Measurements from ENCODE around the gene EEF1G. TPM values are rescaled to one million over a fixed set of nuclear protein-coding genes. Genes with fewer than 3 reads are reported as not detected.
"Not testable (repeated sequence)": the region's sequence is repeated elsewhere in the genome, so short reads cannot be mapped to it uniquely, and the experiment has no call there.

EEF1G gene, protein sequence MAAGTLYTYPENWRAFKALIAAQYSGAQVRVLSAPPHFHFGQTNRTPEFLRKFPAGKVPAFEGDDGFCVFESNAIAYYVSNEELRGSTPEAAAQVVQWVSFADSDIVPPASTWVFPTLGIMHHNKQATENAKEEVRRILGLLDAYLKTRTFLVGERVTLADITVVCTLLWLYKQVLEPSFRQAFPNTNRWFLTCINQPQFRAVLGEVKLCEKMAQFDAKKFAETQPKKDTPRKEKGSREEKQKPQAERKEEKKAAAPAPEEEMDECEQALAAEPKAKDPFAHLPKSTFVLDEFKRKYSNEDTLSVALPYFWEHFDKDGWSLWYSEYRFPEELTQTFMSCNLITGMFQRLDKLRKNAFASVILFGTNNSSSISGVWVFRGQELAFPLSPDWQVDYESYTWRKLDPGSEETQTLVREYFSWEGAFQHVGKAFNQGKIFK
- 1,000 to 10,000 TPM; 1,003 to 1,250 (median 1,110) TPM for total RNA-seq

DNA sequence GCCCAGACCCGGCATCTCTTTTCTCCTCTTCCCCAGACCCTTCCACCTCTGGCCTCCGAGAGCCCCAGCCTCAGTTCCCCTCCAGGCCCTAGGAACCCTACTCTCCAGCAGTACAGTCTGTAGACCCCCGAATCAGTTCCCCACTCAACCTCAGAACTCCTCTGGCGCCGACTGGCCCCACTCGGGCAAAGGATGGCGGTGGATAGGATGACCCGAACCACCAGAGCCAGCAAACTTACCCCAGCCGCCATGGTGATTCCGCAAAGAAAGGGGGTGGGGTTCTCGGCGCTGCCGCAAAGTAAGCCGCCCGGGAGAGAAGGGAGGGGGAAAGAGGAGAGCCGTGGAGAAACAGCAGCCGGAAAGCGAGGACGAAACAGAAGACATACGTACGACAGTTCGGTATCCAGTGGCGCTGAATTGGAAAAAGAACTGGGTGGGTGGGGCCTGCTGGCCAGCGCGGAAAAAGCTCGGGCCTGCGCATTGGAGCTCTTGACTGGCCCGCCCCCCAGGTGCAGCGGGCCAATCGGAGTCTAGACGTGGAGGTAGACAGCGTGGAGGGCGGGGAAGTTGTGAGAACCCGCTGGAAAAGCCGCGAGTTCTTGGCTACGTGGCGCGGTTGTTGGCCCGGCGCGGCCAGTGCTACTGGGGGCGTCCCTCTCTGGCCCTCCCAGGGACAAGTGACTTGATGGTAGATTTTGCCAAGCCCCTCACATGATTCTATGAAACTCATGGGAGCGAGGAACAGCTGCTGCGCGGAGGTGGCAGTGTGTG is at the start of gene EEF1G:
TSS of gene EEF1G (minus strand) at position 300 of the 771 bp plus-strand sequence. CDS start at position 251, 49 bp downstream.
- peaks cover 2 to 75% (median 25%) of the 10 kb centered on the region in 3 donors for H3K36me3 ChIP-seq
- H3K4me1 ChIP-seq: peaks cover 0 to 64% (median 24%) of the 10 kb centered on the region in 4 donors
- TF ChIP-seq, protein P1, sequence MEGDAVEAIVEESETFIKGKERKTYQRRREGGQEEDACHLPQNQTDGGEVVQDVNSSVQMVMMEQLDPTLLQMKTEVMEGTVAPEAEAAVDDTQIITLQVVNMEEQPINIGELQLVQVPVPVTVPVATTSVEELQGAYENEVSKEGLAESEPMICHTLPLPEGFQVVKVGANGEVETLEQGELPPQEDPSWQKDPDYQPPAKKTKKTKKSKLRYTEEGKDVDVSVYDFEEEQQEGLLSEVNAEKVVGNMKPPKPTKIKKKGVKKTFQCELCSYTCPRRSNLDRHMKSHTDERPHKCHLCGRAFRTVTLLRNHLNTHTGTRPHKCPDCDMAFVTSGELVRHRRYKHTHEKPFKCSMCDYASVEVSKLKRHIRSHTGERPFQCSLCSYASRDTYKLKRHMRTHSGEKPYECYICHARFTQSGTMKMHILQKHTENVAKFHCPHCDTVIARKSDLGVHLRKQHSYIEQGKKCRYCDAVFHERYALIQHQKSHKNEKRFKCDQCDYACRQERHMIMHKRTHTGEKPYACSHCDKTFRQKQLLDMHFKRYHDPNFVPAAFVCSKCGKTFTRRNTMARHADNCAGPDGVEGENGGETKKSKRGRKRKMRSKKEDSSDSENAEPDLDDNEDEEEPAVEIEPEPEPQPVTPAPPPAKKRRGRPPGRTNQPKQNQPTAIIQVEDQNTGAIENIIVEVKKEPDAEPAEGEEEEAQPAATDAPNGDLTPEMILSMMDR (IDR thresholded peaks at IDR 0.05): peak in 1 of 5 experiments; percentile 16
- TF ChIP-seq EP300 (IDR thresholded peaks at IDR 0.05) (peak; percentile 90 to 93), POLR2A (IDR thresholded peaks at IDR 0.05) (peak; percentile 75 to 93)
- peak within 1 kb of the TSS; percentile 87 to 91 (median 88) for H3K27ac ChIP-seq
- H3K27me3 ChIP-seq: no peaks in the 10 kb centered on the region
- H3K9me3 ChIP-seq: no peaks in the 10 kb centered on the region
- 1% methylated on average over 40 to 45 of the region's 46 CpGs for WGBS, 2 donors
- peak within 1 kb of the TSS; percentile 59 to 92 (median 88) for H3K4me3 ChIP-seq
- DNase-seq (ENCODE audit: low spot score in 2 of 2): peak; percentile 96 to 98

GRCh38 chr11:62622476-62623089 is 48.9 kb upstream of the EEF1G start:
- peak overlapping the region in 3 of 4 donors; percentile 76 to 92 (median 84) for H3K4me3 ChIP-seq
- WGBS, 2 donors: 83 to 91% methylated on average over 7 of the region's 7 CpGs
- DNase-seq (ENCODE audit: low spot score in 2 of 2): no peak

DNA sequence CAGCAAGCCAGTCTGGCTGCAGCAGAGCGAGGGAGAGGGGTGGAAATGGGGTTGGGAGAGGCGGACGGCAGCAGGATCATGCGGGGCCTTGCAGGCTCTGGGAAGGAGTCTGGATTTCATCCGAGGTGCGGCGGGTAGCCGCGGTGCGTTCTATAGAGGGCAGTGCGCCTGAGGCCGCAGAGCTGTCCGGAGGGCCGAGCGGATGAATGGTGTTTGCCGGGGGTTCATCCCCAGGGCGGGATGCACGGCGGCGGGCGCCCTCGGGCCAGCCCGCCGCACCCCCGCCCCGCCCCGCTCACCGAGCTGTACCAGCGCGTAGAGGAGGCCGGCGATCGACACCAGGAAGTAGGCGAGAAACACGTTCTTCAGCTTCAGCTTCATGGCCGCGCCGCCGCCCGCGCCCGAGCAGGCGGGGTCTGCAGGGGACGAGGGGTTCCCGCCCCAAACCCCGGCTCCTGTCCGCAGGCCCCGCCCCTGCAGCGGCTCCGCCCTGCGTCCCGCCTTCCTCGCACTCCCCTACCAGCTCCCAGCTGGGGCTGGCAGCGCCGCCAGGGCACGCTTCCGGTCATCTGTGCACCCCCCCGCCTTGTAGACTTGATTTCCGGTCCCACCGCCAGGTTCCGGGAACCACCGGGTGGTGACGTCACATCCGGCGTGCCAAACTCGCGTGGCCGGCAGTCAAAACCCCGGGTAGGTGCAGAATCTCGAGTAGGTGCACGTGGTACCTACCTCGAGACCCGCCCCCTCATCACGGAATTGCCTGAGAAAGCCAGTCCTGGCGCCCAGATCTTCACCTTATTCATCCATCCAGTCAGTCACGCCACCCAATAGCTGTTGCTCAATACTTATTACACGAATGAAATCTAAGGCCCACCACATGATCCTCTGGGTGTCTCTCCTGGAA is 48.1 kb upstream of the EEF1G start, which contains the start of gene B3GAT3:
TSS of gene B3GAT3 (minus strand) at position 420 of the 904 bp plus-strand sequence. CDS start at position 381, 39 bp downstream.
- Histone ChIP-seq H3K4me3 (peak within 1 kb of the TSS; percentile 72 to 92 (median 80)), H3K36me3 (peaks cover 4 to 40% (median 9%) of the 10 kb centered on the region in 3 donors), H3K9me3 (no peaks in the 10 kb centered on the region), H3K4me1 (peaks cover 0 to 28% (median 19%) of the 10 kb centered on the region in 4 donors), H3K27ac (peak within 1 kb of the TSS; percentile 60 to 95 (median 88)), H3K27me3 (no peaks in the 10 kb centered on the region)
- TF ChIP-seq POLR2A (IDR thresholded peaks at IDR 0.05) (peak; percentile 39 to 86), EP300 (IDR thresholded peaks at IDR 0.05) (peak; percentile 90 to 98)
- TF ChIP-seq, protein P1 (IDR thresholded peaks at IDR 0.05): peak in 2 of 5 experiments; percentile 59 to 61
- WGBS, 2 donors: 1% methylated on average over 52 to 58 of the region's 77 CpGs
- peak; percentile 96 for DNase-seq (ENCODE audit: low spot score in 2 of 2)

More at GRCh38 chr11:62622476-62623089, 48.9 kb upstream of the EEF1G start:
- H3K4me1 ChIP-seq: peaks cover 0 to 28% (median 19%) of the 10 kb centered on the region in 4 donors
- peaks cover 4 to 40% (median 16%) of the 10 kb centered on the region in 3 donors for H3K36me3 ChIP-seq
- H3K27ac ChIP-seq: peak overlapping the region; percentile 60 to 95 (median 88)
- H3K27me3 ChIP-seq: no peaks in the 10 kb centered on the region
- no peaks in the 10 kb centered on the region for H3K9me3 ChIP-seq
- TF ChIP-seq POLR2A (IDR thresholded peaks at IDR 0.05) (no peak), EP300 (IDR thresholded peaks at IDR 0.05) (no peak)
- TF ChIP-seq, protein P1 (IDR thresholded peaks at IDR 0.05): no peak

GRCh38 chr11:62621027-62621566 is 47.4 kb upstream of the EEF1G start:
- no peaks in the 10 kb centered on the region for H3K27me3 ChIP-seq
- no peak for DNase-seq (ENCODE audit: low spot score in 2 of 2)
- peak overlapping the region; percentile 72 to 92 (median 80) for H3K4me3 ChIP-seq
- WGBS, 2 donors: 28 to 35% methylated on average over 8 of the region's 8 CpGs
- H3K27ac ChIP-seq: peak overlapping the region; percentile 60 to 95 (median 88)
- H3K36me3 ChIP-seq: peaks cover under 1 to 40% (median 2%) of the 10 kb centered on the region in 3 donors
- H3K9me3 ChIP-seq: no peaks in the 10 kb centered on the region
- peaks cover 0 to 28% (median 19%) of the 10 kb centered on the region in 4 donors for H3K4me1 ChIP-seq
- TF ChIP-seq, protein P1 (IDR thresholded peaks at IDR 0.05): no peak
- no peak for TF ChIP-seq POLR2A (IDR thresholded peaks at IDR 0.05)
- no peak for TF ChIP-seq EP300 (IDR thresholded peaks at IDR 0.05)

- Histone ChIP-seq H3K36me3 (peaks cover 0 to 44% (median 0%) of the 10 kb centered on the region in 3 donors), H3K4me1 (peaks cover 0 to 31% (median 20%) of the 10 kb centered on the region in 4 donors)
- not testable (repeated sequence) for H3K27ac ChIP-seq; H3K9me3 ChIP-seq; H3K4me3 ChIP-seq; H3K27me3 ChIP-seq; DNase-seq (ENCODE audit: low spot score in 2 of 2)
- WGBS, 2 donors: 86 to 89% methylated on average over 13 of the region's 14 CpGs
Measured at GRCh38 chr11:62616957-62617356, 43.3 kb upstream of the EEF1G start.
